Posterior vena cava (tissue), 2 donors: ENCODE measurements around the gene BRD4. TPM values are rescaled to one million over a fixed set of nuclear protein-coding genes. Genes with fewer than 3 reads are reported as not detected.
A peak's percentile ranks its signal among the peaks of the same experiment; 100 is the strongest.

Experiments used
- DNase-seq: peaks from one replicate; pipeline ENCODE4 v3.0.0-alpha.2; 2020; ENCODE audit warnings: low spot score
- intact Hi-C, 2 donors: fragments of 100-400 bp; cut with DNase I; formaldehyde crosslinking; loops; one replicate each; pipeline versions ENCODE4 v1.14.1 to v1.14.2; 2022 to 2023
- total RNA-seq, 2 donors: library from RNA; stranded (reverse); fragmentation: NEBNext Ultra II Directional; extraction: Animal tissue kit (Norgen Biotek cat#: 25700); gene quantifications; one replicate each; pipeline ENCODE4 v1.2.1, GENCODE V29; 2021
- donor health status: DM: yes; HTN: yes; CAD: no.
- donor health status: DM: yes; HTN: yes; CAD: no.

The BRD4 gene
- total RNA-seq, 2 donors from 2014 or later: 77.5 to 89.6 TPM

DNA sequence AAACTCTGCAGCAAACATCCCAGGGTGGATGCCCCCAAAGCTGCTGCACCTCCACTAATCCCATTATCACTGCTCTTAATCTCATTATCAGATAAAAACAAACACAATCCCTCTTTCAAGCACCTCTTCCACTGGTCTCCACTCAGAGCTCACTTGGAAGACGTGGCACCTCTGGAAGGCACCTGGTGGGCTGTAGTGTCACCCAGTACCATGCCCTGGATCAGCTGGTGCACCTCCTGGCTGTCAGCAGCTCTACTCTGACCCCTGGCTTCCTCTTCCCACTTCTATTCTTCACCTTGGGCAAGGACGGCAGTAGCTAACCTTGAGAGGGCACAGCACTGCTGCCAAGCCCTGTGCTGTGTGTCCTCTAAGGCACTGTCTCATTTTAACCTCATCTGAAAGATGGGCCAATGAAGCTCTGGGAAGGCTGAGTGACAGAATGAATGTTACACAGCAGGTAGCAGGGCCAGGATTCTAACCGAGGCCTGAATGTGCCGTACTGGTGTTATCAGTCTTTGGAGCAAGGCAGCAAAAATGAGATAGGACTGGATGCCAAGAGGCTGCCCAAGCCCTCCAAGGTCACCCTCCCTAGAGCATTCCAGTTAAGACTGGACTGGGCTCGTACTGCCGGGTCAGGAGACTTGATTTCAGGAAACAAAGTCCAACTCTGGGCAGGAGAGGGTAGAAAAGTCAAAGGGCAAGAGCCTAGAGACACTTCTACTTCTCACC, 7.4 kb downstream of the BRD4 start:
- intact Hi-C loops: loop anchor here in 1 of 2 donors (10.0 kb wide), 1 partner anchor 50 kb away; the partner anchor contains the start of gene AKAP8
- no peak for DNase-seq

DNA sequence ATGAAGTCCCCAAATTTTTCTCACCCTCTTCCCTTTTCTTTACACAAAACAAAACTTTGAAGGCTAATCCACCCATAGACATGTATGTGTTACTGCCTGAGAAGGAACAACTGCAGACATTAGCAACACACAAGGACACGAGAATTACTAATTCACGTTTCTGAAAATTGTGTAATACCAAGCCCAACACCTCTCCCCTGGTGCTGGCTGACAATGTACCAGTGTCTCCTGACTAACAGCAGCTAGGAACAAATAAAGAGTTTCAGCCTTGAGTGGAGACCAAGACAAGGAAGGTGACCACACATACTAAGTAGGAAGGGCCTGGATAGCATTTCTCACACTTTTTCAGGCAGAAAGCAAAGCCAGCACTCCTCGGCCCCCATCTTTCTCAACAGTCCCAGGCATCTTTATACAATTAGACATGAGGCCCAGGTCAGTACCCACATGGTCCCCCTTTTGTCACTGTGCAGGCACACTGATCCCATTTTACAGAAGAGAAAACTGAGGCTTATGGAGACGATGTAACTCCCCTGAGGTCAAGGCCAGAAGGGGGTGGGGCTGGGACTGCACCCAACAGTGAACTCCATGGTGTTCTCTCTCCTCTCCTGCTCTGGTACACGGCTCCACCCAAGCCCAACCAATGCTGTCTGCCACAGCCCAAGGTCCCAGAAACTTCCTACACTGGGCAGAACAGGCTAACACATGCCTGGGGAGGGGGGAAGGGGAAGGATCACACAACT, 8.7 kb downstream of the BRD4 start:
- peak; percentile 85 for DNase-seq
- intact Hi-C loops: loop anchor here in 1 of 2 donors (10.0 kb wide), 1 partner anchor 51 kb away; the partner anchor contains the start of gene AKAP8

DNA sequence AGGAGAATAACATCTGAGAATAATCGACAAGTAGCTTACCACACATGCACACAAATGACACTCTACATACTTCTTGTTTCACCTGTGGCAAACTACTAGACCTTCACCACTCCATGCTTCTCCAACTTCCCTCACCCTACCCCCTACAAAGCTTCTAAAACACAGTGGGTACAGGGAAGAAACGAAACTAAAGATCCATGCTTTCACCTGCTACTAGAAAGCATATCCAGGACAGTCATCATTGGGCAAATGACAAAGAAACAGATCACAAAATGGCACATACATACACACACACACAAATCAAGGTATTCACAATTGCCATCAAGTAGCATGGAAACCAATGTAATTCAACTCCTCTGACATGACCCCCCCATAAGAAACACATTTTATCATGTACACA, 10.6 kb downstream of the BRD4 start:
- intact Hi-C loops: loop anchor here in 1 of 2 donors (10.0 kb wide), 1 partner anchor 53 kb away; the partner anchor contains the start of gene AKAP8
- DNase-seq: no peak

DNA sequence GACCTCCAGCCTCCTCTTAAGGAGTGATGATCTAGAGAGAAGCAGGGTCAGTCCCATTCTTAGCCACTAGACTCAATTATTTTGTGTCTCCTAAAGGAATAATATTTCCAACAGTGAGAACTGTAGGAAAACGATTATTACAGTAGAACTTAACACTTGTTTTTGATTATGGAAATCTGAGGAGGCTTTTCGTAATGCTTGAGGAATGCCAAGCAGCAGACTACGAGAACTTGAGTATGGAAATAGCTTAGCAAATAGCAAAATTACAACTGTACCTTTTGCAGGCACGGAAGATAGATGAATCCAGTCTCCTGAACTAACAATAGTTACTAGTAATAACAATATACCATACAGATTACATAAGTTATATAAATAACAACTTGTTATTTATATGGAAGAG, 12.2 kb downstream of the BRD4 start:
- intact Hi-C loops: loop anchor here in 1 of 2 donors (10.0 kb wide), 1 partner anchor 55 kb away; the partner anchor contains the start of gene AKAP8
- DNase-seq: no peak

DNA sequence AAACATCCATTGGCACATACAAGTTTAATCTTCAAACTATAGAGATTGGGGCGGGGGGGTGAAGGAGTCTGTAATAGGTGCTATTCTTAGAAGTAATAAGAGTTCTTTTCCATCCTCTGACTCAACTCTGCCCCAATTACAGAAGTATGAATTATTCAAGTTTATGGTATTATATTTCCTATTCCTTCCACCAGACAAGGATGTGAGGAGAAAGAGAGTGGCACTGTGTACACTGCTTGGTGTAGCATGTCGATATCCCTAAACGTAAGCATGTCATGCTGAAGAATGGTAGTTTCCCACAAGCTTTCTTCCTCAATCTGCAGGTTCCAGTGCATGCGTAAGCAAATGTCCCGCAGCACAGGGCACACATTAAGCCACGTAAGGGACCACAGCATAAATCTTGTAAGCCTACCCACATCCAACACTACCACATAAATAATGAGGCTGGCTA, 14.1 kb downstream of the BRD4 start:
- DNase-seq: no peak
- intact Hi-C loops: no loop called here

DNA sequence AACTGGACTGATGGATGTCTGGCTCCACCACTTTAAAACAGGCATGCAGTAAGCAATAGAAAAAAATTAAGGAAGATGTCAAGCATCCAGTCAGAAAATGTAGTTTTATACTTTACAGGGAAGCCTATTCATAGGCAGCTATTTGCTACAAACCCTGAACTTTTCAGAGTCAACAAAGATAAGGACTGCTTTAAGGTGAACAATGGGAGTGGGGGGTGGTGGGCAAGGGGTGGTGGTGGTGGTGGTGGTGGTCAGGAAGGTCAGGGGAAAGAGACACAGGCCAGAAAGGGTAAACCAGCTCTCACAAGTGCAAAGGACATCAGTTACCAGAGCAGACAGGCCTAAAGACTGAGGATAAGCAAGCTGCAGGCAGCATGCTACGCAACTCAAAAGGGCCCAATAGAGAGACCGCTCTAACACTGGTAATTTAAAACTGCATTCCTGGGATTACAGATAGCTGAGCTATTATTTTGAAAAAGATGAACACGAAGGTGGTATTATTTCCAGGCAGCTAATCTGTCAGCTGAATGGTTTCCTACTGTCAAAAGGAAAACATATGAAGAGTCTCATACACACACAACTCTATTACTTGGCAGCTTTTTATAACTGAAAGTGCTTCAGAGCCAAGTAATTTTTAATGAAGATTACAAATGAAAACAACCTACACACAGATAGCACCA, 14.8 kb downstream of the BRD4 start:
- no peak for DNase-seq
- intact Hi-C loops: no loop called here

DNA sequence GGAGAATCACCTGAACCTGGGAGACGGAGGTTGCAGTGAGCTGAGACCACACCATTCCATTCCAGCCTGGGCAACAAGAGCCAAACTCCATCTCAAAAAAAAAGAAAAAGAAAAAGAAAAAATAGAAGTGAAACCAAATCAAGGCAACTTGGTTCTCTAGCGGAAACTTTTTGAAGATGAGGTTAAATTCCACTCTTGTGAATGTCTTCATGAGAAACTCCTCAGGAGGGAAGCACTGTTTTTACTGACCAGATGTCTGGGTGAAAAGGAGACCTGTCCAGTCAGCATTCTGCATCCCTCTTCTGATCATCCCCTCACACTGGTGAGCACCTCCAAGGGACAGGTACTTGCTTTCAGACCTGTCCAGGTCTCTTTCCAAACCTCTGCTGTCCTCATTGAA, 15.8 kb downstream of the BRD4 start:
- intact Hi-C loops: no loop called here
- DNase-seq: no peak

DNA sequence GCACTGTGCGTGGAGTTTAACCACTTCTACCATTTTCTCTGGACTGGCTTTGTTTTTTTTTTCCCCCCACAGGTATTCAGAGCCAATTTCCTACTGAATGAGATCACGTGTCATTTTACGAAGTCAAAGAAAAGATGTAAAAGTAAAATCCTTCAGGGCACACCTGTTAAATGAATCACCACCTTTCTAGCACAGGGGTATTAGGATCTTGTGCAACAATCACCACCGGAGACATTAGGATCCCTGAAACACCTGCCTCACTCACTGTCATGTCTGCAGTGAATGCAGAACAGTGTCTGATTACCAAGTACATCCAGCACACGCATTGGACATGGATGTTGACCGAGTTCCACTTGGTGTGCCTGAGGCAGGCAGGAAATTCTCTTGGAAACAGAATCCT, 17.2 kb downstream of the BRD4 start:
- intact Hi-C loops: no loop called here
- no peak for DNase-seq

DNA sequence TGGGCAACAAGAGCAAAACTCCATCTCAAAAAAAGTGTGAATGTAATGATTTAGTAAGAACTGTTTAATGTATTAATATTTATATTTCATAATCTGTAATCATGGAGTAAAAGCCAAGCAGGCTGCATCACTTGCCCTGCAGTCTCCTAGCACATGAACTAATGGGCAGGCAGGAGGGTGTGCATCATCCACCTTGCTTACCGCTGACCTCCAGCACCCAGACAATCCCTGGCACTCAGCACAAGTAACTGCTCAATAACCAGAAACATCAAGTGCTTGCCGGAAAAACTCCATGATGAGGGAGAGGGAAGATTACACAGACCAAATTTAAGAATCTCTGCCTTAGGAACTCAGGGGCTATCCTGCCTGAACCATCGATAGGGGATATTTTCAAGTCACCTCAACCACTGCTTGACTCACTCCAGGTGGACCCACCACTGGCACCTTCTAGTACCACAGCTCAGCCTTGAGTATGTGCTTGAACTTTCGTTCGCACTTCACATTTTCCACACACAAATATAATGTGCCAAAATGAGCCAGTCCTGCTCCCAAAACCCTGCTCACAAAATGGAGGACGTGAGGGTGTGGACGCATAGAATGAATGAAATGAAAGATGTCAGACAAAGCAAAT, 18.6 kb downstream of the BRD4 start:
- no peak for DNase-seq
- intact Hi-C loops: no loop called here

DNA sequence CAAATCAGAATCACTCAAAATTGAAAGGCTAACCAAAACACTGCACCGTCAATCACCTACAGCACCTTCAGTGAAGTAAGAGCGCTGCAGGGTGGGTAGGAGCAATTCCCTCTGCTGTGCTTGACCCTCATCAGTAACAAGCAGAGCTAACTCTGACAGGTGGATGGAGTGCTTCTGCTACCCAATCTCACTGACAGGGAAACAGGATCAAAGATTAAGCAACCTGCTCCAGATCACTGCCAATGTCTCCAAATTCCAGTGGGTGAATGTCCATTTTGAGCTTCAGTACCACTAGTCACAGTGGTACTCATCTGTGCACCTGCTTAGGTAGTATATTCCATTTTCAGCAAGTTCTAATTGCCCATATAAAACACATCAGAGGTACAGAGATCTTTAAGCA, 25.2 kb downstream of the BRD4 start:
- no peak for DNase-seq
- intact Hi-C loops: no loop called here

DNA sequence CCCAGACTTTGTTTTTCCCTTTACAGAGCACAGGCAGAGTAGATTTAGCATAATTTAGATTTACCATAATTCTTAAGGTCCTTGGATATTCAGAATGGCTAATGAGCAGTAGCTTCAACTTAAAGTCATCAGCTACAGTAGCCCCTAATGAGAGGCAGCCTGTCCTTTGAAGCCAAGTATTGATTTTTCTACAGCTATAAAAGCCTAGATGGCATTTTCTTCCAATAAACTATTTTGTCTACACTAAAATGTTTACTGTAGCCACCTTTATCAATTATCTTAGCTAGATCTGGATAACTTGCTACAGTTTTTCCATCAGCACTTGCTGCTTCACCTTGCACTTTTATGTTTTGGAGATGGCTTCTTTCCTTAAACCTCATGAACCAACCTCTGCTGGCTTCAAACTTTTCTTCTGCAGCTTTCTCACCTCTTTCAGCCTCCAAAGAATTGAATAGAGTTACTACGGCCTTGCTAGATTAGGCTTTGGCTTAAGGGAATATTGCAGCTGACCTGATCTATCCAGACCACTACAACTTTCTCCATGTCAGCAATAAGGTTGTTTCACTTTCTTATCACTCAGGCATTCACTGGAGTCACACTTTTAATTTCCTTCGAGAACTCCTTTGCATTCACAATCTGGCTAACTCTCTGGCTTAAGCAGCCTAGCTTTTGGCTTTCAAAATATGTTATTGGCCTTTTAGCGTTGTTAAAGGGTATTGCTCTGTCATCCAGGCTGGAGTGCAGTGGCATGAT, 26.6 kb downstream of the BRD4 start:
- DNase-seq: no peak
- intact Hi-C loops: no loop called here

DNA sequence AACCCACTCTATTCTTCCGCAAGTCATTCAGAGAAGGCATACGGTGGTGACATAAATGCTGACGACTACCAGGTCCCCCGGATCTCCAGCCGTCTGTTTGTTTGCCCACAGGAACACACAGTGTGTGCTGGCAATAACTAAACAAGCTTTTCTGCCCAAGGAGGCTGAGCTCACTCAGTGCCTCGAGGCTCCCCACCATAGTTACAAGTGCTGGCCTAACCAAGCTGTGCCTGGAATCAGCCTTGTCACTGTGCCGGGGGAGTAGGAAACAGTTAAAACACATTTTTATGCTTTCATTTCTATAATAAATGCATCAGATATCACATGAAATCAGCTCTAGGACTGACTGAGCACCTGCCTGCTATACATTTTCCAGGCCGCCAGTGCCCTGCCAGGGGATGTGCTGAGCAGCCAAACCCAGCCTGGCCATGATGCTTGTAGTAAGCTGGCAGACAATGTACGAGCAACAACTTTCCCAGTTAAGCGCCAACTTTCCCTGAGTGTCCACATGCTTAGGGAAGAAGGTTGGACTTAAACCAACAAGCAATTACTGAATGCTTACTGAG, 28.1 kb downstream of the BRD4 start:
- intact Hi-C loops: no loop called here
- DNase-seq: no peak

DNA sequence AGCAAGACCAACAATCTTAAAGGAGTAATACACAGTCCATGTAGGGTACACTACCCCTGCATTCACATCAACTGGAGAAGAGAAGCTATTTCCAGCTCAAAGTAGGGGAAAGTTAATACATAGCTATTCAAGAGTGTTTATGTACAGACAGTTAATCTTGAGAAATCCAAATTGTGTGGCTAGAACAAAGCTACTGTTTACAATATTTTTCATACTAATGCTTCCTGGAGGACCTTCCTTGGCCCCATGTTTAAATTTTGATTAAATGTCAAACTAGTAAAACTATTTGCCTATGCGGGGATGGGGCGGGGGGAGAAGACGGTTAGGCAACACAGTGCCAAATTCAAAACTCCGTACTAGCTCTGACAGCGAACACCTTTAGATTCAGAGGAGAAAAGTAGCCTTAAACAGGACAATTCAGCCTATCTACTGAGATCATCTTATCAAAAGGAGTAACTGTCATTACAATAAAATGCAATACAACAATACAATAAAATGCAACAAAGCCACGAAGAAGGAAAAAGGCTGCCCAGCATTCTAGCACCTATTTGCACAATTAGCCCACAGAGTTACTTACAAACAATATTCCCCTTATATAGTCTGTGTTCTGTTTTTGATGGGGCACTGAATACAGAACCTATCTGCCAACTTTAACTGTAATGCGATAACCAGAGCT, 29.1 kb downstream of the BRD4 start:
- intact Hi-C loops: no loop called here
- DNase-seq: no peak

DNA sequence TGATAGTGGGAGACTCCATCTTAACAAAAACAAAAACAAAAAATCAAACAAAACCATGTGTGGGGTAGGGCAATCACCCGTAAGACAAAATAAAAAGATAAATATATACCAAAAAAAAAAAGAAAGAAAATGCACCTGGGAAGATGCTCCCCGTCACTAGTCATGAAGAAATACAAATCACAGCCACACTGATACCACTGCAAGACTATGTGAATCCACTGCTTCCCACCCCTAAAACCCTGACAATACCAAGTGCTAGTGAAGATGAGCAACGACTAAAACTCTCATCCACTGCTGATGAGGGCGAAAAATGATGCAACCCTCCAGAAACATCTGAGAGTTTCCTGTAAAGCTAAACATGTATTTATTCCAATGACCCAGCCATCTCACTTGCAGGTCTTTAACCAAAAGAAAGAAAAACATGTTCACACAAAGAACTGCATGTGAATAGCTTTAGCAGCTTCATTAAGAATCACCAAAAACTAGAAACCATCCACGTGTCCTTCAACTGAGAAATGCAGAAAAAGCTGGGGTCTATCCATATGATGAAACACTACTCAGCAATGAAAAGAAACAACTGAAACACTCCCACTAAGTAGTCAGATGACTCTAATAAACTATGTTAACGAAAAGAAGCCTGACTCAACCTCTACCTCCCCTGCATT, 31.7 kb downstream of the BRD4 start:
- DNase-seq: no peak
- intact Hi-C loops: no loop called here

DNA sequence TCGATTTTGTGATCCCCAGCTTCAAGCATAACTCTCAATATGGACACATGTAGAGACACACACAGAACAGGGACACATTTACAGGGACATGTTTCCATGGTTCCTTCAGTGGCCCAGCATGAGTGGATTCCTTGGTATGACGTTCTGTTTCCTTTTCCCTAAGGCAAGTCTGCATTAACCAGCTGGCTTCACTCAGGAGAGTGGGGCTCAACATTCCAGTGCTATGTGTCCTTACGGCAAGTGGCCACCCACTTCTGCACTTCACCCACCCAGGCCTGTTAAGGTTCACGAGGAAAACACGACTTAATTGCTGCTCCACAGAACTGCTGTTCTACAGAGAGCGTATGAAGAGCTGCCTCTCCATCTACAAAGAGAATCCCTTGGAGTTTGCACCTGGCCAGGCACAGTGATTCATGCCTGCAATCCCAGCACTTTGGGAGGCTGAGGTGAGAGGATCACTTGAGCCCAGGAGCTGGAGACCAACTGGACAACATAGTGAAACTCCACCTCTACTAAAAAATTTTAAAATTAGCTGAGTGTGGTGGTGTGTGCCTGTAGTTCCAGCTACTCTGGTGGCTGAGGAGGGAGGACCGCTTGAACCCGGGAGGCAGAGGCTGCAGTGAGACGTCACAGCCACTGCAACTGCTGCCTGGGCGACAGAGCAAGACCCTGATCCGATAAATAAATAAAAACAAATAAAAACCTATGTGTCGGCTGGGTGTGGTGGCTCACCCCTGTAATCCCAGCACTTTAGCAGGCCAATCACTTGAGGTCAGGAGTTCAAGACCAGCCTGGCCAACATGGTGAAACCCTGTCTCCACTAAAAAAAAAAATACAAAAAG, 32.5 kb downstream of the BRD4 start:
- DNase-seq: peak; percentile 16
- intact Hi-C loops: no loop called here

DNA sequence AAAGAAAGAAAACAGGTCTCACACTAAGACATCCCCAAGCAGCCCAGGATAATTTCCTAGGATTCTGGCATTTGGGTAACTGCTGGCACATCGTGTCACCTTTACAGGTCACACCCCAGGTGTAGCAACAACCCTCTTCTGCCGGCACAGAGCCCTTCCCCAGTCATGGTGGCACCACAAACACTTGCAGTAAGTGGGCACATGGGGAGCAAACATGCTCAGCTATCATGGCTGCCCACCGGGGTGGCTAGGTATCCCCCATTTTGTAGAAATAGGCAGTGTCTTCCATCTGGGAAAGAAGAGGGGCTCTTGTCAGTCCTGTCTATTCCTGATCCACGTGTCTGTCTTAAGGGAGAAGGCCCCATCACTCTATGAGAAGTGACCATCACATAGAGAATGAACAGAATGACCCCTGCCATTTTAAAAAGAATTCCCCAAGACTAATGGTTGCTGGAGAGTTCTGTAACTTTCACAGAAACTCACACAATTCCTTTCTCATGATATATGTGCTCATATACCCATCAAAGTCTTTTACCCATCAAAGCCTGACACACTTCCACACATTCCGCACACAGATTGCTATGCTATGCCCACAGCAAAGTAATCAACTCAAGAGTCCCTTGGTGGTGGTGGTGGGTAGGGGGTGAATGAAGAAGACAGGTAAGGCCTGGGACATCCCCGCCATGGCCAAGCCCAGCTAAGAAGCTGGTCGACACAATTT, 33.3 kb downstream of the BRD4 start:
- intact Hi-C loops: no loop called here
- DNase-seq: peak; percentile 25
